HG02642 (cell line): ENCODE results near the gene DAAM1.

Experiments used
- ATAC-seq: cut with Tn5 transposase; IDR thresholded peaks from one replicate; pipeline ENCODE4 v1.9.1; 2021; ENCODE audit warnings: mild to moderate bottlenecking; ENCODE audit not compliant: unreplicated experiment, poor library complexity

The DAAM1 gene

GRCh38 chr14:59186306-59186705, 2.2 kb upstream of the DAAM1 start:
- no peak for ATAC-seq

DNA sequence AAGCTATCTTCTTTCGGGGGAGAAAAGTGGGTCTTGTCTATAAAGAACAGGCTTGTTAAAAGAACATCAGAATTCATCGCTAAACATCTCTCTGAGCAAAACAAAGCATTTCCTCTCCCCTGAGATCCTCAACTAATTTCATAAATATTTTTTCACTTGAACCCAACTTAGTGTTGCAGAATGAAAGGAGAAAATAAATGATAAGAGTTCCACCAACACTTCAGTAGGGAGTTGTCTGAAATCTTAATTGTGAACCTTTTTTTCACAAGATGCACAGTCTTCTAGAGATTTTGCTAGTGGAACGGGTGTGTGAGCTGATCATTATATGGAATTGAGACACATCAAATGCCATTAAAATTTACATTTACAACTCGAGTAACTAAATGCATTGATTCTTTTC, 1.3 kb upstream of the DAAM1 start:
- ATAC-seq = no peak

DNA sequence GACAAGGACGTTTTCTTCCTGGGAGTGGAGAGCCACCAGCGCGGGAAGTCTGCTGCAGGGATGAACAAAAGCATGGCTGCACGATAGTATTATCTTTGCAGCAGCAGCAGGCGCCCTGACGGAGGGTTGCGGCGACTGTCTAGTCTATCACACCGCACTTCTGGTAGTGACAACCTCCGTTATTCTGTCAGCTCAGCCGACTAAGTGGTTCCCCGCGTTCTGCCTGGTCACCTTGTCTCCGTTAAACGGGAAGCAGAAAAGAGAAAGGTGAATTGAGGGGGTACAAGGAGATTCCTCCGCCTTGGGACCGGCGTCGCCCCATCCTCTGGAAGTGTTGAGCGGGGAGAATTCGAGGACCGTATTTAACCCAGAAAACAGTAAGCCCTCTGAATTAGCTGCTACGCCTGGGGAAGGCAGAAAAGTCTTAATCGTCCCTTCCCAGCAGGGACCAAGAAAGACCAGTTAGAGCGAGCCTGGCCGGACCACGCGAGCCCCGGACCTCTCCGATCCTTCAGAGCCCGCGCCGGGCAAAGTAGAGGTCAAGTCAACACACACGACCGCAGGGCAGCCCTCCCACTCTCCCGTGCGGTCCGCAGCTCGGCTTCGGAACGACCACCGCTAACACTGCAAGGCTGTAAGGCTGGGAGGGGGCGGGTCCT, 536 bp upstream of the DAAM1 start:
- peak; percentile 18 for ATAC-seq

DNA sequence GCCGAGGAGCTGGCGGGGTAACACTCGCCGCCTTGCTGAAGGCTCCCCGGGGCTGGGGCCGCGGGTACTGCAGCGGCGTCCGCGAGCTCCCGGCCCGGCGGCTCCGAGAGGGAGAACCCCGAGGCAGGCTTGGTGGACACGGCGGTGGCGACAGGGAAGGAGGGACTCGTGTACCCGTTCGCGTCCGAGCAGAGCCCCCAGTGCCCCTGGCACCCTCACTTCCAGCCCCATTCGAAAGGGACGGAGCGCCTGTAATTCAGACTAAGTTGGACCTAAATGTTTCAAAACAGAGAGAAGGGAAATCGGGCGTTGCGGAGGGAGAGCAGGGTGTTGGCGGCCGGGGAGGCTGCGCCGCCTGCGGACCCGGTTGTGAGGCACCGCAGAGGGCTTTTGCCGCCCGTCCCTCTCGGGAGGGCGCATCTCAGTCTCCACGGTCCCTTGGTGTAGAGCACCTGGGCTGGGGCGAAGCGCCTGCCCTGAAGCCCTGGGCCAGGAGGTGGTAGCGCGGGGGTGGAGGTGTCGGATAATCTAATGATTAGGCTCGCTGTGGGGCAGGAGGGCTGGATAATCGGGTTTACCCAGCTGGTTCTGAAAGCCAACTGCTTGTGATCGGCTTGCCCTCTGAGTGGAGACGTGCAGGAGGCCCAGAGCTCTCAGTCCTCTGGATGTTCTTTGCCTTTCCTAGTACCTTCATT, 771 bp downstream of the DAAM1 start:
- peak; percentile 22 for ATAC-seq

- ATAC-seq = peak; percentile 47
Observed at GRCh38 chr14:59189786-59190368, 1.4 kb downstream of the DAAM1 start.

DNA sequence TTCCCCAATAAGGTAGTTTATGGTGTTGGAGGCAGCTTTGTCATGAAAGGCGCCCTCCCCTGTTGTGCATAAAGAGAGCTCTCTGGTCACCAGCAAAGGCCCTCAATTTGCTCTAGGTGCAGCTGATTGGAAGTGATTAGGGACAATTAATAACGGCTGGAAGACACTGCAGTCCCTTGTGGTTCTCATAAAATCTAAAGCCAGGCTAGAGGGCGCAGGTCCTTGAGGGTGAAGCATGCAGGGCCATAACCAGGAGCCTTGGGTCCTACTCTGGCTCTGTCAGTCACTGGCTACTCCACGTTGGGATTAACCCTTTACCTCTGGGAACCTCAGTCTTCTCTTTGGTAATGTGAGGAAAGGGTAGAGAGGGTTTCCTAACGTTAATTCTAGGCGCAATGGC, 1.9 kb downstream of the DAAM1 start:
- no peak for ATAC-seq

- ATAC-seq = no peak
Observed at GRCh38 chr14:59195912-59196311, 7.4 kb downstream of the DAAM1 start.

DNA sequence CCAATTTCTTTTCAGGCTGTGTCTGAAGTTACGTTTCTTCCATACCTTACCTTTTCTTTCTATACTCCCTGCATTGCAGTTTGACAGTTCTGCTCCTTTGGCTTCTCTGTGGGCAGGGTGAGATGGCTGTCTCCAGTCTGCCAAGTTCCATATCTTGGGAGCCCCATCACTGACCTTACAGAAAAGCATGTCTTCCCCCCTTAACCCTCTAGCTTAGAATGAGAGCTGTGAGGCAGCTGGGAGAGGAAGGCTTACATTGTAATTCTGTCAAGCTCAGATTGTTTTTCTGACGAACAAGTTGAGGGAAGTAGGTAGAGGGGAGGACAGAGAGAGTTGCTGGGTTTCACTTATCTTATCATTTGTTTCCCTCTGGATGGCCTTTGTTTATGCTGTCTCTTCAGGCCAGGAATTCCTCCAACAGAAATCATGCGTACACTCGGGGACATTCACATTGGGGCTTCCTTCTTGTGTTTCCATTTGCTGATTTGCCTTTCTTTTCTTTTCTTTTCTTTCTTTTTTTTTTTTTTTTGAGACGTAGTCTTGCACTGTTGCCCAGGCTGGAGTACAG, 9.3 kb downstream of the DAAM1 start:
- ATAC-seq = no peak

DNA sequence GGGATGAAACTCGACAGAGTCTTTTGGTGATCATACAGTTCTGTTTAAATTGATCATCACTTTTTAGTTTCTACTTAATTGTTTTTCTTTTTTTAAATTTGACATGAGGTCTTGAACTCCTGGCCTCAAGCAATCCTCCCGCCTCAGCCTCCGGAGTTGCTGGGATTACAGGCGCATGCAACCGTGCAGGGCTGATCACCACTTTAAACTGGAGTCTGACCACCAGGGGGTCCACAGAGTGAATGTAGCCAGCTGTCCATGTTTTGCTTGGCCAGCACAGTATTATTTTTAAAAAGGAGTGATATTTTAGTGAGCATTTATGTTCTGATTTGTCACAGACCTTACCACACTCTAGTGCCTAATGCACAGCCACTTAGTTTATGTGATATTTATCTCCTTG, 10.7 kb downstream of the DAAM1 start:
- ATAC-seq = no peak

- ATAC-seq = no peak
Observed at GRCh38 chr14:59199614-59200013, 11.1 kb downstream of the DAAM1 start.

DNA sequence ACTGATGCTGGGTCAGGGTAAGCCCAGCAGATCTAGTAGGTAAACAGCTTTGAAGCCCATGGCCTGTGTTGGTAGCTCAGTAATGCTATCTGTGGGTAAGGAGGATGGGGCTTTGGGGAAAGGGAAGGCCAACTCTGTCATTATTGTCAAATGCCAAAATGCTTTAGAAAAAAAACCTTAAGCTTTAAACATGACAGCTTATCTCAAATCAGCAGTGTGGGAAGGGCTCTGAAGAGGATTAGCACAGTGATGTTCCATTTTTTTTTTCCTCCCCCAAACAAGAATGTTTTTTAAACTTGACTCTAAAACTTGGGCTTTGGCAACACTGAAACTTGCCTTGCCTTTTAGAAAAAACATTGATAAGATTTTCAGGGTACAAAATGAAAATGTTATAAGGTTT, 11.7 kb downstream of the DAAM1 start:
- no peak for ATAC-seq

GRCh38 chr14:59202031-59202430, 13.6 kb downstream of the DAAM1 start:
- ATAC-seq = no peak

DNA sequence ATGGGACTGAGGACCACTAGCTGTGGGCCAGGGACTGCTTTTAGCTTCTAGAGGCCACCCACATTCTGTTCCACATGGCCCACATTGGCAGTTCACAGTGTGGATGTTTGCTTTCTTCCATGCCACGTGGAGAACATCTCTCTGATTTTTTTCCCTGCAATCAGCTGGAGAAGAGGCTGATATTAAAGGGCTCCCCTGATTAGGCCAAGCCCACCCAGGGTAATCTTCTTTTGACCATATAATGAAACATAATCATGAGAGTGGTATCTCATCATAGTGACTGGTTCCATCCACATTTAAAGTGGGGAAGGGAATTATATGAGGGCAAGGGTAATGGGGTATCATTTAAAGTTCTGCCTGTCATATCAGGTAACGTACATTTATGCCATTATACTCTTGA, 15.8 kb downstream of the DAAM1 start:
- no peak for ATAC-seq

DNA sequence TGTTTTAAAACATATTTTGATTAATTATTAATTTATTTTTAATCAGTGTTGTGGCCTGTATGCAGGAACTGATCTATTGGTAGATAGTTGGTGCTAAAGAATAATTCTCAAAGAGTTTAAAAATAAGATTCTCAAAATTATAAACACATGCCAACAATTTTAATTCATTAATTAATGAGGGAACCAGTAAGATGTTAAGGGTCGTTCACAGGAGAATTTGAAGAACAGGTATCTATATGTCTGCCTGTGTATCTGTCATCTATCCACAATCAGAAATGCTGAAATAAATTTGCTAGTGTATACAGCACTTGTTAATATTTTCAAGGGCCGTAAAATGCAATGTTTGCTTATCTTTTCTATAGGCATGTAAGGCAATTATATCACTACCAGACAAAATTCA, 18.4 kb downstream of the DAAM1 start:
- ATAC-seq = no peak

- ATAC-seq = no peak
Observed at GRCh38 chr14:59207506-59207933, 19.1 kb downstream of the DAAM1 start.

DNA sequence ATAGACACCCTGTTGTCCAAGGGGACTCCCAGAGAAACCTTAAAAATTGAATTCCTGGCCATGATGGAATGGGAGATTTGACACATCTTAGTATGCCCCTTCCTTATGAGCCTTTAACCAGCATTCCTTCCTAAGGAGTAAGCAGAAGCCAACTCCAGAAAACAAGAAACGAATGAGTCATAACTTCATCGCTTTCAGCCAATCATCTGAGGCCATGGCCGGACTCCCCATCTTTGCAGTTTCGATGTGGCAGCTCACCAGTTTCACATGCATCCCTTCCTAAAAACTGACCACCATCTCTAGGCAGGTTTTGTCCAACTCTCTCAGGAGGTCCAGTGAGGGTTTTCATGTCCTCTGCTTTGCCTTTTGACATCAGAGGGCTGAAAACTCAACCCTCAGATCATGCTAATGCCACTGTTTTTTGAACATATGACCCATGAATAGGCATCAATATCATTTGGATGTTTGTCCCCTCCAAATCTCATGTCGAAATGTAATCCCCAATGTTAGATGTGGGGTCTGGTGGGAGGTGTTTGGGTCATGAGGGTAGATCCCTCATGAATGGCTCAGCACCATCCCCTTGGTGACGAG, 19.9 kb downstream of the DAAM1 start:
- no peak for ATAC-seq

DNA sequence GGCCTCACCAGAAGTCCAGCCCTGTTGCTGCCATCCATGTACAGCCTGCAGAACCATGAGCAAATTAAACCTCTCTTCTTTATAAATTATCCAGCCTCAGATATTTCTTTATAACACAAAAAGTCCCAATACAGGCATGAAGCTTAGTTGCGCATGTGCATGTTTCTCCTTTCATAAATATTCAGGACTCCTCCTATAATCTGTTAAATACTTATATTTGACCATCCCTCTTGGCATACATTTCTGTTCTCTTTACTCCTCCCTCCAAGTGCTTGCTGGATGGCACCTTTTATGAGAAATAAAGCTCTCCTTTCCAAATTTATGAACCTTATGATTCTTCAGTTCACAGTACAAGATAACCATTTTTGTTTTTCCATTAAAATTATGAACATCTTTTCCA, 20.5 kb downstream of the DAAM1 start:
- ATAC-seq = no peak

- no peak for ATAC-seq
Observed at GRCh38 chr14:59210621-59211020, 22.2 kb downstream of the DAAM1 start.

- no peak for ATAC-seq
Observed at GRCh38 chr14:59213368-59214315, 25.2 kb downstream of the DAAM1 start.

- peak; percentile 60 for ATAC-seq
Observed at GRCh38 chr14:59214702-59215302, 26.3 kb downstream of the DAAM1 start.
